CD14-positive monocyte (primary cell): ENCODE measurements around the gene PLAC8L1. TPM values are rescaled to one million over a fixed set of nuclear protein-coding genes. Genes with fewer than 3 reads are reported as not detected.

Experiments used
- DNase-seq, 3 donors: peaks; one replicate each; pipeline ENCODE4 v3.0.0-alpha.2; 2011 to 2022
- H2AFZ ChIP-seq: 2 replicates; pipeline ENCODE4 v1.6.0; 2012; ENCODE audit warnings: mild to moderate bottlenecking, low read depth, low read length, inconsistent platforms; ENCODE audit not compliant: insufficient read depth, poor library complexity, severe bottlenecking
- H3K27ac ChIP-seq, 2 donors: 1 replicate in 1 of 2; 2 replicates in 1 of 2; pipeline ENCODE4 v1.5.1; 2012 to 2013; ENCODE audit warnings: low read length in 2 of 2, control low read depth in 1 of 2, inconsistent platforms in 1 of 2, low read depth in 1 of 2, mild to moderate bottlenecking in 1 of 2
- H3K27me3 ChIP-seq, 2 donors: one replicate each; pipeline versions ENCODE4 v1.6.0 to v1.6.1; 2011 to 2013; ENCODE audit warnings: low read length in 2 of 2; ENCODE audit not compliant: control insufficient read depth in 2 of 2, insufficient read depth in 2 of 2
- H3K36me3 ChIP-seq, 2 donors: replicated peaks in 1 of 2; 1 replicate in 1 of 2; 2 replicates in 1 of 2; pipeline versions ENCODE4 v1.5.1 to v1.6.1; 2012 to 2013; ENCODE audit warnings: low read length in 2 of 2, control low read depth in 1 of 2, inconsistent platforms in 1 of 2, mild to moderate bottlenecking in 1 of 2; ENCODE audit not compliant: insufficient read depth in 2 of 2, control insufficient read depth in 1 of 2
- H3K4me1 ChIP-seq, 2 donors: 1 replicate in 1 of 2; 2 replicates in 1 of 2; pipeline versions ENCODE4 v1.5.1 to v1.6.1; 2012 to 2013; ENCODE audit warnings: low read length in 2 of 2, control low read depth in 1 of 2, inconsistent platforms in 1 of 2, mild to moderate bottlenecking in 1 of 2, moderate library complexity in 1 of 2; ENCODE audit not compliant: insufficient read depth in 2 of 2, control insufficient read depth in 1 of 2
- H3K4me2 ChIP-seq: replicated peaks from 2 replicates; pipeline ENCODE3; 2012; ENCODE audit warnings: low read length, moderate library complexity, mild to moderate bottlenecking; ENCODE audit not compliant: poor library complexity, severe bottlenecking; ENCODE audit errors: extremely low read depth
- H3K4me3 ChIP-seq, 3 experiments: fragments of 200-600 bp in 1 of 3; sonication (generic) in 1 of 3; replicated peaks in 1 of 3; 1 replicate in 2 of 3; 2 replicates in 1 of 3; pipeline ENCODE4 v1.5.1; 2011 to 2013; ENCODE audit warnings: low read length in 3 of 3, mild to moderate bottlenecking in 3 of 3, control low read depth in 2 of 3, low read depth in 2 of 3, inconsistent platforms in 1 of 3, moderate library complexity in 1 of 3
- H3K79me2 ChIP-seq: 2 replicates; pipeline ENCODE4 v1.6.0; 2012; ENCODE audit warnings: mild to moderate bottlenecking, control low read depth, inconsistent platforms, low read length, moderate library complexity; ENCODE audit not compliant: insufficient read depth
- H3K9ac ChIP-seq: 2 replicates; pipeline ENCODE4 v1.6.0; 2017; ENCODE audit warnings: low read length, mild to moderate bottlenecking; ENCODE audit not compliant: insufficient read depth, poor library complexity, severe bottlenecking
- H3K9me3 ChIP-seq, 2 donors: replicated peaks in 1 of 2; 1 replicate in 1 of 2; 2 replicates in 1 of 2; pipeline versions ENCODE4 v1.5.1 to v1.6.1; 2012 to 2013; ENCODE audit warnings: low read length in 2 of 2, control low read depth in 1 of 2; ENCODE audit not compliant: control insufficient read depth in 1 of 2, insufficient read depth in 1 of 2
- H4K20me1 ChIP-seq: 2 replicates; pipeline ENCODE4 v1.6.0; 2012; ENCODE audit warnings: mild to moderate bottlenecking, low read length, control low read depth, moderate library complexity; ENCODE audit not compliant: insufficient read depth
- H3K27ac Mint-ChIP-seq, 7 donors: one replicate each; pipeline ENCODE4 v1.8.0; 2020; ENCODE audit warnings: mild to moderate bottlenecking in 7 of 7, mixed read lengths in 7 of 7, moderate library complexity in 6 of 7, inconsistent platforms in 2 of 7
- H3K27me3 Mint-ChIP-seq, 3 donors: one replicate each; pipeline ENCODE4 v1.8.0; 2021 to 2022; ENCODE audit warnings: low read depth in 3 of 3, mild to moderate bottlenecking in 3 of 3, mixed read lengths in 3 of 3, moderate library complexity in 3 of 3, inconsistent platforms in 1 of 3
- H3K36me3 Mint-ChIP-seq, 2 donors: one replicate each; pipeline ENCODE4 v1.8.0; 2020; ENCODE audit warnings: mixed read lengths in 2 of 2, inconsistent platforms in 1 of 2, mild to moderate bottlenecking in 1 of 2
- H3K4me1 Mint-ChIP-seq: one replicate; pipeline ENCODE4 v1.8.0; 2020; ENCODE audit warnings: mild to moderate bottlenecking, mixed read lengths
- H3K4me3 Mint-ChIP-seq, 2 donors: one replicate each; pipeline ENCODE4 v1.8.0; 2020; ENCODE audit warnings: mild to moderate bottlenecking in 2 of 2, mixed read lengths in 2 of 2, moderate library complexity in 1 of 2
- H3K9me3 Mint-ChIP-seq, 7 donors: one replicate each; pipeline ENCODE4 v1.8.0; 2020 to 2022; ENCODE audit warnings: mixed read lengths in 7 of 7, mild to moderate bottlenecking in 6 of 7, moderate library complexity in 6 of 7, inconsistent platforms in 2 of 7
- CTCF ChIP-seq: fragments of 200-600 bp; IDR thresholded peaks from one replicate; pipeline ENCODE4 v1.8.0; 2022; ENCODE audit warnings: antibody characterized with exemption, mild to moderate bottlenecking
- WGBS: methylation state at CpG from one replicate; pipeline ENCODE4 v1.1.5; 2013; ENCODE audit warnings: missing lambda C conversion rate; ENCODE audit not compliant: insufficient coverage; 5-methylcytosine and 5-hydroxymethylcytosine counted together
- intact Hi-C, 2 donors: fragments of 100-400 bp; cut with micrococcal nuclease; formaldehyde crosslinking; loops; one replicate each; pipeline versions ENCODE4 v1.15.0 to v1.15.1; 2023
- polyA plus RNA-seq, 3 donors: library from polyadenylated mRNA; depleted of rRNA in 1 of 3; unstranded in 2 of 3; stranded (reverse) in 1 of 3; fragments of 300-500 nt in 2 of 3; fragments of >200 nt in 1 of 3; fragmentation: Illumina TruSeq in 2 of 3; gene quantifications; 1 replicate in 2 of 3; 2 replicates in 1 of 3; pipeline ENCODE4 v1.2.3, GENCODE V29; 2012 to 2021

Gene PLAC8L1
- polyA plus RNA-seq, 3 donors, result not detected

- no peak overlapping the region for H3K4me2 ChIP-seq
- H4K20me1 ChIP-seq, result no peaks in the 10 kb centered on the region
- H3K27me3 ChIP-seq, result no peaks in the 10 kb centered on the region
- WGBS, result no CpG with 5 or more reads among the region's 3 CpGs
- H2AFZ ChIP-seq, result no peak overlapping the region
- TF ChIP-seq CTCF, result no peak
- H3K9me3 ChIP-seq, result no peaks in the 10 kb centered on the region
- peaks cover 7 to 10% of the 10 kb centered on the region in 2 donors for H3K4me1 ChIP-seq
- no peak overlapping the region for H3K9ac ChIP-seq
- Mint-ChIP-seq H3K4me1 (peaks cover 13% of the 10 kb centered on the region), H3K27ac (no peak overlapping the region), H3K36me3 (no peaks in the 10 kb centered on the region), H3K27me3 (peaks cover 0 to 7% (median 0%) of the 10 kb centered on the region in 3 donors), H3K9me3 (peaks cover 0 to 6% (median 0%) of the 10 kb centered on the region in 7 donors), H3K4me3 (no peak overlapping the region)
- H3K79me2 ChIP-seq, result no peaks in the 10 kb centered on the region
- DNase-seq, result no peak
- H3K27ac ChIP-seq, result no peak overlapping the region
- intact Hi-C loops, result no loop called here
- H3K36me3 ChIP-seq, result no peaks in the 10 kb centered on the region
- no peak overlapping the region for H3K4me3 ChIP-seq
Measured at GRCh38 chr5:146082798-146083197, 22.6 kb downstream of the PLAC8L1 start.

GRCh38 chr5:146081556-146081955 is 23.8 kb downstream of the PLAC8L1 start:
- Histone ChIP-seq H3K4me1 (peaks cover 7 to 12% of the 10 kb centered on the region in 2 donors), H3K9ac (no peak overlapping the region), H3K9me3 (no peaks in the 10 kb centered on the region), H2AFZ (no peak overlapping the region), H3K27me3 (no peaks in the 10 kb centered on the region), H3K27ac (no peak overlapping the region), H3K4me3 (no peak overlapping the region), H4K20me1 (no peaks in the 10 kb centered on the region), H3K79me2 (no peaks in the 10 kb centered on the region), H3K36me3 (no peaks in the 10 kb centered on the region), H3K4me2 (no peak overlapping the region)
- Mint-ChIP-seq H3K27me3 (peaks cover 0 to 7% (median 0%) of the 10 kb centered on the region in 3 donors), H3K27ac (peak overlapping the region in 1 of 7 donors; percentile 23), H3K36me3 (no peaks in the 10 kb centered on the region), H3K9me3 (peaks cover 0 to 6% (median 0%) of the 10 kb centered on the region in 7 donors), H3K4me1 (peaks cover 18% of the 10 kb centered on the region), H3K4me3 (no peak overlapping the region)
- no peak for DNase-seq
- no peak for TF ChIP-seq CTCF
- 78% methylated on average over 4 of the region's 6 CpGs for WGBS
- intact Hi-C loops, result no loop called here
